DND-41 (cell line): ENCODE results near the gene RHOA.

Source experiments
- ATAC-seq: fragments of 200-7000 bp; cut with Tn5 transposase; 3 replicates; pipeline ENCODE4 v1.9.1; 2021; ENCODE audit warnings: low read depth; ENCODE audit not compliant: insufficient read depth
- DNase-seq: peaks from one replicate; pipeline ENCODE4 v3.0.0-alpha.2; 2020
- H2AFZ ChIP-seq: 2 replicates; pipeline ENCODE4 v1.6.0; 2012; ENCODE audit warnings: low read depth, low read length
- H3K27ac ChIP-seq: 2 replicates; pipeline ENCODE4 v1.5.1; 2012; ENCODE audit warnings: low read length, inconsistent platforms
- H3K27me3 ChIP-seq: fragments of 200-600 bp; sonication (generic); 2 replicates; pipeline ENCODE4 v1.6.0; 2012; ENCODE audit warnings: low read length, mild to moderate bottlenecking, inconsistent platforms; ENCODE audit not compliant: insufficient read depth, poor library complexity
- H3K36me3 ChIP-seq: 2 replicates; pipeline ENCODE4 v1.5.1; 2012; ENCODE audit warnings: low read length, inconsistent platforms; ENCODE audit not compliant: insufficient read depth
- H3K4me1 ChIP-seq: 2 replicates; pipeline ENCODE4 v1.5.1; 2012; ENCODE audit warnings: mild to moderate bottlenecking, low read length; ENCODE audit not compliant: insufficient read depth
- H3K4me2 ChIP-seq: 2 replicates; pipeline ENCODE4 v1.6.0; 2012; ENCODE audit warnings: mild to moderate bottlenecking, moderate library complexity, low read length, inconsistent platforms; ENCODE audit not compliant: insufficient read depth
- H3K4me3 ChIP-seq, 2 experiments: fragments of 200-600 bp in 1 of 2; shearing (Covaris generic) in 1 of 2; 2 replicates each; pipeline ENCODE4 v1.5.1; 2012 to 2016; ENCODE audit warnings: inconsistent platforms in 2 of 2, low read length in 2 of 2, mild to moderate bottlenecking in 2 of 2, low read depth in 1 of 2, moderate library complexity in 1 of 2
- H3K79me2 ChIP-seq: 2 replicates; pipeline ENCODE4 v1.6.0; 2012; ENCODE audit warnings: low read length, inconsistent platforms; ENCODE audit not compliant: insufficient read depth
- H3K9ac ChIP-seq: 2 replicates; pipeline ENCODE4 v1.6.0; 2012; ENCODE audit warnings: low read depth, mild to moderate bottlenecking, inconsistent platforms, low read length, moderate library complexity
- H3K9me3 ChIP-seq: 2 replicates; pipeline ENCODE4 v1.5.1; 2012; ENCODE audit warnings: low read length, moderate library complexity, mild to moderate bottlenecking, inconsistent platforms; ENCODE audit not compliant: insufficient read depth, severe bottlenecking
- H4K20me1 ChIP-seq: 2 replicates; pipeline ENCODE4 v1.6.0; 2012; ENCODE audit warnings: low read length; ENCODE audit not compliant: insufficient read depth
- EZH2 ChIP-seq: IDR thresholded peaks from 3 replicates; pipeline ENCODE4 v1.6.1; 2012; ENCODE audit warnings: borderline replicate concordance, low read depth, mild to moderate bottlenecking, moderate library complexity, low read length, inconsistent platforms; ENCODE audit not compliant: severe bottlenecking
- TF ChIP-seq, protein P1 (sequence below): IDR thresholded peaks from 2 replicates; pipeline ENCODE4 v1.5.1; 2012; ENCODE audit warnings: borderline replicate concordance, low read length, moderate library complexity, mild to moderate bottlenecking; ENCODE audit not compliant: poor library complexity, severe bottlenecking; ENCODE audit errors: extremely low read depth

The RHOA gene

DNA sequence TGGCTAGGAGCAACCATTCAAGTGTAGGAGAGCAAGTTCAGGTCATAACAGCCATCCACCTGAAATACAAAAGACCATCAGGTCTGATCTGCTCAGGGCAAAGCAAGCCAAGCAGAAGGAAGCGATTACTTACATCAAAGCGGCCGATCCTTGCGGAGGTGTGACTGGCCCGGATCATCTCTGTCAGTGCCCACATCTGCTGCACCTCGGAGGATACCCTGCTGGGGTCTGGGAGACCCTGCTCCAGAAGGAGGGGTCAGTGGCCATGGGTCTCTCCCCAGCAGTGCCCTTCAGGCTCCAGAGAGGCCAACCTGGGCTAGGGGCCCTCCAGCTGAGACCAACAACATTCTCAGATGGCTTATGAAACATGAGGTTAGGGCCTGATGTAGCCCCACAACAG, 13.0 kb upstream of the RHOA start:
- H3K4me1 ChIP-seq = peaks cover 20% of the 10 kb centered on the region
- H3K4me2 ChIP-seq = no peak overlapping the region
- no peaks in the 10 kb centered on the region for H3K27me3 ChIP-seq
- H3K9ac ChIP-seq = no peak overlapping the region
- TF ChIP-seq, protein P1, sequence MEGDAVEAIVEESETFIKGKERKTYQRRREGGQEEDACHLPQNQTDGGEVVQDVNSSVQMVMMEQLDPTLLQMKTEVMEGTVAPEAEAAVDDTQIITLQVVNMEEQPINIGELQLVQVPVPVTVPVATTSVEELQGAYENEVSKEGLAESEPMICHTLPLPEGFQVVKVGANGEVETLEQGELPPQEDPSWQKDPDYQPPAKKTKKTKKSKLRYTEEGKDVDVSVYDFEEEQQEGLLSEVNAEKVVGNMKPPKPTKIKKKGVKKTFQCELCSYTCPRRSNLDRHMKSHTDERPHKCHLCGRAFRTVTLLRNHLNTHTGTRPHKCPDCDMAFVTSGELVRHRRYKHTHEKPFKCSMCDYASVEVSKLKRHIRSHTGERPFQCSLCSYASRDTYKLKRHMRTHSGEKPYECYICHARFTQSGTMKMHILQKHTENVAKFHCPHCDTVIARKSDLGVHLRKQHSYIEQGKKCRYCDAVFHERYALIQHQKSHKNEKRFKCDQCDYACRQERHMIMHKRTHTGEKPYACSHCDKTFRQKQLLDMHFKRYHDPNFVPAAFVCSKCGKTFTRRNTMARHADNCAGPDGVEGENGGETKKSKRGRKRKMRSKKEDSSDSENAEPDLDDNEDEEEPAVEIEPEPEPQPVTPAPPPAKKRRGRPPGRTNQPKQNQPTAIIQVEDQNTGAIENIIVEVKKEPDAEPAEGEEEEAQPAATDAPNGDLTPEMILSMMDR = no peak
- no peak for TF ChIP-seq EZH2
- no peak overlapping the region for H2AFZ ChIP-seq
- H3K36me3 ChIP-seq = peaks cover 40% of the 10 kb centered on the region
- H3K27ac ChIP-seq = no peak overlapping the region
- H3K9me3 ChIP-seq = no peaks in the 10 kb centered on the region
- no peaks in the 10 kb centered on the region for H4K20me1 ChIP-seq
- no peak overlapping the region for H3K4me3 ChIP-seq
- H3K79me2 ChIP-seq = peaks cover 18% of the 10 kb centered on the region
- ATAC-seq = no peak
- no peak for DNase-seq

DNA sequence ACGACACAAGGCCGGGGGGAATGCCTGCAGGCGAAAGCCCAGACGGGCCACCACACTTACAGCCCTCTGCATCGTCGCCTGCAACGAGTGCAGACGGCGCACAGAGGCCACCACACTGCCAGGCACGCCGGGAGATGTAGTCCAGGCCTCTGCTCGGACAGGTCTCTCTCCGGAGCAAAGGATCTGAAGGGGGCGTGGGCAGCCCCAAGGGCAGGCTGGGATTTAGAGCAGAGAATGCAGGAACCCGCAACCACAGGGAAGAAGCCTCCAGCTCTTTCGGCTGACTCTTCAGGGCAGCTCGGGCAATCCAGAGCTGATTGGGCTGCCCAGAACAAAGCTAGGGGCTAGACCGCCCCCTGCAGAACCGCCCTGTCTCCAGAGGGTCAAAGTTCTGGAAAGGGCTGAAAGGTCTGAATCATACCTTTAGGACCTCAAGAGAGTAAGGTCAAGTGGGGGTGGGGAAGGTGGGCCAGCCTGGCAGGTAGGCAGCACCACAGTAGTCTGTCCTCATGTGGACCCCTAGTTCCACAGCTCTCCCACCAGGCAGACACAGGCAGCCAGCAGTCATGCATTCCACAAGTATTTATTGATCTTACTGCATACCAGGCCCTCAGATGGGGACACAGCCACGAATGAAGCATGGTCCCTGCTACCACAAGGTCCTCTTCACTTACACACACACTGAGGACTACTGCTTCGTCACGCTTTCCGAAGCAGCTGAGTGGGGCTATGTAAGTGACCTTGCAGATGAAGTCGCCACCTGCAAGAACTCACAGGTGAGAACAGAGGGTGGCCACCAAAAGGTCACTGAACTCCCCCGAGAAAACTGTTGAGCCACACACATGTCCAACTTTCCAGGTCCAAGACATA, 10.8 kb upstream of the RHOA start, which contains the start of gene AMT:
Gene AMT (minus strand): TSS at position 95 of the 870 bp plus-strand sequence. CDS start 23 bp downstream, at position 72.
- no peak for TF ChIP-seq EZH2
- TF ChIP-seq, protein P1 = no peak
- Histone ChIP-seq H3K4me1 (peaks cover 4% of the 10 kb centered on the region), H3K27me3 (no peaks in the 10 kb centered on the region), H3K4me3 (no peak within 1 kb of the TSS), H3K36me3 (peaks cover 51% of the 10 kb centered on the region), H4K20me1 (no peaks in the 10 kb centered on the region), H3K79me2 (peaks cover 5% of the 10 kb centered on the region), H3K4me2 (no peak within 1 kb of the TSS), H2AFZ (no peak within 1 kb of the TSS), H3K27ac (no peak within 1 kb of the TSS), H3K9ac (no peak within 1 kb of the TSS), H3K9me3 (no peaks in the 10 kb centered on the region)
- ATAC-seq (no peak), DNase-seq (no peak)

DNA sequence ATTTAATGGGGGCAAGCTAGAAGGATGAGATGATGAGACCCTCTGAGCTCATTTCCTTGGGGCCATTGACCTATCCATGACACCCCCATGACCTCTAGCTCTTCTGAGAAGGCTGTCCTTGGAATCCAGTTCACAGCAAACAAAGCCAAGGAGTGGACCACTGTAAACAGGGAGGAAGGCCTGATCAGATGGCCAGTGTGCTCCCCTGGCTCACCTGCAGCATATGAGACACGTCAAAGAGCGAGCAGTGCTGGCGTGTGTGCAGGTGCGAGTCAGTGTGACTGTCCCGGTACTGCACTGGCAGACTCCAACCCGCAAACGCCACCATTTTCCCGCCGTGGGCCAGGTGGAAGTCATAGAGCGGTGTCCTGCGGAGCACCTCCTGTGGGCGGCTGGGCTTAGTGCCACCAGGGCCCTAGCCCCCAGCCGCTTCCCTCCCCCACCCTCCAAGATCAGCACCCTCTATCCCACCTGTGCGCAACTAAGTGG, 10.2 kb upstream of the RHOA start:
- Histone ChIP-seq H3K4me3 (no peak overlapping the region), H3K9ac (no peak overlapping the region), H3K27ac (no peak overlapping the region), H3K79me2 (peaks cover 3% of the 10 kb centered on the region; the same call in 1 of the 2 replicates), H3K4me2 (no peak overlapping the region), H3K4me1 (peaks cover 9% of the 10 kb centered on the region), H4K20me1 (no peaks in the 10 kb centered on the region), H3K36me3 (peaks cover 57% of the 10 kb centered on the region), H3K9me3 (no peaks in the 10 kb centered on the region), H3K27me3 (no peaks in the 10 kb centered on the region), H2AFZ (no peak overlapping the region)
- no peak for ATAC-seq
- TF ChIP-seq, protein P1 = no peak
- no peak for TF ChIP-seq EZH2
- no peak for DNase-seq
